K562 (cell line): ENCODE results near the gene KLK5. TPM values are rescaled to one million over a fixed set of nuclear protein-coding genes. Genes with fewer than 3 reads are reported as not detected.

Source experiments
- ATAC-seq: fragments of 200-7000 bp; cut with Tn5 transposase; 3 replicates; pipeline ENCODE4 v1.9.1; 2020; ENCODE audit warnings: moderate library complexity
- BruUV-seq: library from RNA; stranded (reverse); fragments of 400-500 nt; replicated peaks from 2 replicates; lab custom pipeline; 2021; lab: Mats Ljungman, UMichigan
- CTCF ChIA-PET: fragments of 300-600 bp; formaldehyde crosslinking; extraction: SDS; loops from one replicate; lab custom pipeline; 2021; ENCODE audit warnings: low intra/inter-chr PET ratio; lab: Yijun Ruan, JAX
- POLR2A ChIA-PET: fragments of 300-600, 350-650 bp; sonication (Branson Sonifier 250); formaldehyde crosslinking; extraction: SDS; loops from one replicate; lab custom pipeline; 2021; ENCODE audit warnings: antibody characterized with exemption, inconsistent platforms; lab: Yijun Ruan, JAX
- DNase-seq, 4 experiments: peaks; one replicate each; pipeline versions ENCODE4 v3.0.0 to v3.0.0-alpha.2; 2011 to 2018; ENCODE audit warnings: low spot score in 3 of 4, mixed read lengths in 3 of 4; ENCODE audit errors: extremely low read depth in 1 of 4
- FAIRE-seq: peaks from 2 replicates; lab custom pipeline; 2011; peaks lifted over from hg19 to GRCh38; lab: Jason Lieb, UNC
- H2AFZ ChIP-seq: 2 replicates; pipeline ENCODE4 v1.6.0; 2011; ENCODE audit warnings: low read depth, low read length, control low read depth, inconsistent platforms
- H3K27ac ChIP-seq: fragments of 200-600 bp; 3 replicates; pipeline ENCODE4 v1.8.0; 2011; ENCODE audit warnings: low read depth, mild to moderate bottlenecking, control low read depth, inconsistent platforms, low read length, moderate library complexity, mixed read lengths; ENCODE audit errors: extremely low read depth
- H3K27me3 ChIP-seq, 2 experiments: fragments of 300-600 bp in 1 of 2; 2 replicates in 1 of 2; 3 replicates in 1 of 2; pipeline versions ENCODE4 v1.6.0 to v1.8.0; 2011; ENCODE audit warnings: inconsistent platforms in 2 of 2, low read length in 2 of 2, mild to moderate bottlenecking in 1 of 2, mixed read lengths in 1 of 2, moderate library complexity in 1 of 2; ENCODE audit not compliant: control insufficient read depth in 2 of 2, insufficient read depth in 2 of 2
- H3K36me3 ChIP-seq: fragments of 300-600 bp; 3 replicates; pipeline ENCODE4 v1.8.0; 2011; ENCODE audit warnings: mild to moderate bottlenecking, low read length, inconsistent platforms; ENCODE audit not compliant: control insufficient read depth, insufficient read depth
- H3K4me1 ChIP-seq, 2 experiments: fragments of 200-600 bp in 1 of 2; replicated peaks in 1 of 2; 2 replicates in 1 of 2; 3 replicates in 1 of 2; pipeline versions ENCODE4 v1.5.1 to v1.8.0; 2011; ENCODE audit warnings: inconsistent platforms in 2 of 2, low read length in 2 of 2, mild to moderate bottlenecking in 1 of 2, mixed read lengths in 1 of 2, moderate library complexity in 1 of 2; ENCODE audit not compliant: control insufficient read depth in 2 of 2, insufficient read depth in 2 of 2
- H3K4me2 ChIP-seq: 2 replicates; pipeline ENCODE4 v1.6.1; 2011; ENCODE audit warnings: low read length, control low read depth, inconsistent platforms, mixed read lengths; ENCODE audit not compliant: insufficient read depth
- H3K4me3 ChIP-seq: fragments of 200-600 bp; sonication (generic), shearing (Covaris generic); 2 replicates; pipeline ENCODE4 v1.5.1; 2016; ENCODE audit warnings: control low read depth, inconsistent platforms
- H3K79me2 ChIP-seq: fragments of 200-600 bp; 3 replicates; pipeline ENCODE4 v1.8.0; 2011; ENCODE audit warnings: low read length, inconsistent platforms; ENCODE audit not compliant: control insufficient read depth, insufficient read depth
- H3K9ac ChIP-seq, 2 experiments: 2 replicates each; pipeline versions ENCODE4 v1.6.0 to v1.6.1; 2011; ENCODE audit warnings: low read depth in 2 of 2, low read length in 2 of 2, control low read depth in 1 of 2, inconsistent platforms in 1 of 2, mild to moderate bottlenecking in 1 of 2, mixed read lengths in 1 of 2; ENCODE audit not compliant: insufficient read depth in 1 of 2
- H3K9me1 ChIP-seq: one replicate; pipeline ENCODE4 v1.6.0; 2011; ENCODE audit warnings: inconsistent platforms, mild to moderate bottlenecking, low read length, moderate library complexity; ENCODE audit not compliant: control insufficient read depth, insufficient read depth
- H3K9me3 ChIP-seq: replicated peaks from 2 replicates; pipeline ENCODE4 v1.5.1; 2011; ENCODE audit warnings: low read depth, low read length, inconsistent platforms; ENCODE audit not compliant: control insufficient read depth, insufficient read depth
- H4K20me1 ChIP-seq: replicated peaks from 2 replicates; pipeline ENCODE4 v1.6.1; 2011; ENCODE audit warnings: low read length, inconsistent platforms, mixed read lengths; ENCODE audit not compliant: control insufficient read depth, insufficient read depth
- ATF1 ChIP-seq, 2 experiments: fragments of 450-650 bp in 1 of 2; IDR thresholded peaks; 2 replicates each; pipeline ENCODE4 v1.6.1; 2016; ENCODE audit warnings: missing compliant biosample characterization in 1 of 2, missing genetic modification characterization in 1 of 2
- DACH1 ChIP-seq: fragments of 450-650 bp; IDR thresholded peaks from 2 replicates; pipeline ENCODE4 v1.6.1; 2018; ENCODE audit not compliant: partially characterized antibody
- NFRKB ChIP-seq: fragments of 450-650 bp; IDR thresholded peaks from 2 replicates; pipeline ENCODE4 v1.6.1; 2016; ENCODE audit warnings: low read depth
- WGBS: fragments of 100-300 bp; shearing (Covaris generic); methylation state at CpG from one replicate; pipeline ENCODE4 v1.1.6; 2016; ENCODE audit warnings: low coverage, mixed read lengths; ENCODE audit not compliant: insufficient coverage; ENCODE audit errors: missing lambda C conversion rate; 5-methylcytosine and 5-hydroxymethylcytosine counted together
- in situ Hi-C: fragments of 300-500 bp; cut with MboI; formaldehyde crosslinking; loops from 4 replicates; pipeline ENCODE4 v1.15.0; 2018; ENCODE audit warnings: inconsistent platforms, mixed read lengths
- intact Hi-C: fragments of 100-400 bp; cut with micrococcal nuclease; formaldehyde crosslinking; loops from 2 replicates; pipeline ENCODE4 v1.14.2; 2022
- polyA plus RNA-seq, 8 experiments: library from polyadenylated mRNA; depleted of rRNA in 4 of 8; stranded (reverse) in 5 of 8; unstranded in 3 of 8; fragments of >200 nt; fragmentation: Nextera tagmentation in 2 of 8; fragmentation: Illumina TruSeq in 1 of 8; extraction: Ambion mirVana in 2 of 8; extraction: Trizol in 1 of 8; gene quantifications; 2 replicates each; pipeline versions ENCODE4 v1.2.1 to v1.2.3, GENCODE V29; 2011 to 2014; ENCODE audit warnings: inconsistent platforms in 1 of 8, missing spikeins in 1 of 8
- total RNA-seq, 7 experiments: library from RNA; depleted of rRNA in 6 of 7; stranded (reverse); fragments of >200 nt in 6 of 7; fragmentation: Illumina TruSeq in 2 of 7; extraction: Trizol in 2 of 7; gene quantifications; 2 replicates each; pipeline versions ENCODE4 v1.2.1 to v1.2.3, GENCODE V29; 2011 to 2021; ENCODE audit warnings: low replicate concordance in 1 of 7
- TF ChIP-seq, protein P1 (sequence below): fragments of 150-350 bp; conservative IDR thresholded peaks from 2 replicates; pipeline ENCODE4 v1.6.1; 2014; ENCODE audit warnings: low read length
- TF ChIP-seq, protein P2 (sequence below), 2 experiments: IDR thresholded peaks; 2 replicates each; pipeline ENCODE4 v1.6.1; 2011; ENCODE audit warnings: borderline replicate concordance in 1 of 2, control low read depth in 1 of 2, low read depth in 1 of 2, low read length in 1 of 2, mild to moderate bottlenecking in 1 of 2, mixed read lengths in 1 of 2, moderate library complexity in 1 of 2; ENCODE audit not compliant: insufficient read depth in 1 of 2, insufficient read length in 1 of 2, poor library complexity in 1 of 2, severe bottlenecking in 1 of 2; ENCODE audit errors: extremely low read depth in 1 of 2
- TF ChIP-seq, protein P3 (sequence below): fragments of 450-650 bp; IDR thresholded peaks from 2 replicates; pipeline ENCODE4 v1.6.1; 2018; ENCODE audit not compliant: partially characterized antibody

KLK5 gene
- total and polyA plus RNA-seq, 9 of the 15 experiments (the other 6 are each of a cell fraction or from before 2014, with no cell fraction given): not detected

DNA sequence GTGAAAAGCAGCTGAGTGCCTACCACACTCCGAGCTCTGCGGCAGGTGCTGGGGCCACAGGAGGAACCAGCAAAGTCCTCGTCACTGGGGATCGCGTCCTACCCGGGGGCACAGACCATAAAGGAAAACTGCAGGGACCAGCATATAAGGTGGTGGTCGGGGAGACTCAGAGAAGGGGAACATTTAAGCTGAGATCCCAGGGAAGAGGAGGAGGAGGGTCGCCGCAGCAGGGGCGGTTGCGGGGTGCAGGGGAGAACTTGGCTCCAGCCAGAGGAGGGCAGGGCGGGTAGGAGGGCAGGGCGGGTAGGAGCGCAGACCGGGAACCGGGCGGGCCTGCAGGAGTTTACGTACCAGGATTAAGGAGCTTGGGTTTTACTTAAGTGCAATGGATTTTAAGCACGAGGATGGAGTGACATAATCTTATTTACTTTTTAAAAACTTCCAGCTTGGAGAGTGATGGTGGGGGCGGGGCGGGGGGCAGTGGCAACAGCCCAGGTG, 40.7 kb downstream of the KLK5 start:
- ATAC-seq (no peak), FAIRE-seq (no peak), DNase-seq (no peak)
- Histone ChIP-seq H3K27me3 (peaks cover 27 to 58% of the 10 kb centered on the region in 2 experiments), H3K79me2 (no peaks in the 10 kb centered on the region), H3K36me3 (no peaks in the 10 kb centered on the region), H3K9me1 (no peaks in the 10 kb centered on the region), H4K20me1 (peaks cover 3% of the 10 kb centered on the region; the same call in 1 of the 2 replicates), H3K4me1 (peaks cover 0 to 28% of the 10 kb centered on the region in 2 experiments; a peak in 3 of 5 replicates), H3K4me3 (no peak overlapping the region), H3K9me3 (no peaks in the 10 kb centered on the region), H2AFZ (no peak overlapping the region), H3K27ac (no peak overlapping the region), H3K4me2 (no peak overlapping the region), H3K9ac (no peak overlapping the region)
- no TSS peak for BruUV-seq
- WGBS: under 1% methylated on average over 19 of the region's 21 CpGs
- in situ Hi-C loops: loop anchor here (10.0 kb wide), 1 partner anchor 377 kb away; no protein-coding TSS in a partner anchor
- CTCF ChIA-PET: no interaction called here
- intact Hi-C loops: no loop called here
- TF ChIP-seq DACH1 (no peak), NFRKB (no peak), ATF1 (CRISPR knock-in tag; IDR thresholded peaks at IDR 0.05) (no peak), ATF1 (tag; IDR thresholded peaks at IDR 0.05) (no peak)
- TF ChIP-seq, protein P1, sequence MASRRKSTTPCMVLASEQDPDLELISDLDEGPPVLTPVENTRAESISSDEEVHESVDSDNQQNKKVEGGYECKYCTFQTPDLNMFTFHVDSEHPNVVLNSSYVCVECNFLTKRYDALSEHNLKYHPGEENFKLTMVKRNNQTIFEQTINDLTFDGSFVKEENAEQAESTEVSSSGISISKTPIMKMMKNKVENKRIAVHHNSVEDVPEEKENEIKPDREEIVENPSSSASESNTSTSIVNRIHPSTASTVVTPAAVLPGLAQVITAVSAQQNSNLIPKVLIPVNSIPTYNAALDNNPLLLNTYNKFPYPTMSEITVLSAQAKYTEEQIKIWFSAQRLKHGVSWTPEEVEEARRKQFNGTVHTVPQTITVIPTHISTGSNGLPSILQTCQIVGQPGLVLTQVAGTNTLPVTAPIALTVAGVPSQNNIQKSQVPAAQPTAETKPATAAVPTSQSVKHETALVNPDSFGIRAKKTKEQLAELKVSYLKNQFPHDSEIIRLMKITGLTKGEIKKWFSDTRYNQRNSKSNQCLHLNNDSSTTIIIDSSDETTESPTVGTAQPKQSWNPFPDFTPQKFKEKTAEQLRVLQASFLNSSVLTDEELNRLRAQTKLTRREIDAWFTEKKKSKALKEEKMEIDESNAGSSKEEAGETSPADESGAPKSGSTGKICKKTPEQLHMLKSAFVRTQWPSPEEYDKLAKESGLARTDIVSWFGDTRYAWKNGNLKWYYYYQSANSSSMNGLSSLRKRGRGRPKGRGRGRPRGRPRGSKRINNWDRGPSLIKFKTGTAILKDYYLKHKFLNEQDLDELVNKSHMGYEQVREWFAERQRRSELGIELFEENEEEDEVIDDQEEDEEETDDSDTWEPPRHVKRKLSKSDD: no peak
- TF ChIP-seq, protein P2, sequence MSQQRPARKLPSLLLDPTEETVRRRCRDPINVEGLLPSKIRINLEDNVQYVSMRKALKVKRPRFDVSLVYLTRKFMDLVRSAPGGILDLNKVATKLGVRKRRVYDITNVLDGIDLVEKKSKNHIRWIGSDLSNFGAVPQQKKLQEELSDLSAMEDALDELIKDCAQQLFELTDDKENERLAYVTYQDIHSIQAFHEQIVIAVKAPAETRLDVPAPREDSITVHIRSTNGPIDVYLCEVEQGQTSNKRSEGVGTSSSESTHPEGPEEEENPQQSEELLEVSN (IDR thresholded peaks at IDR 0.05; ENCODE audit: borderline replicate concordance in 1 of 2, extremely low read depth in 1 of 2, insufficient read depth in 1 of 2, insufficient read length in 1 of 2, low read depth in 1 of 2, low read length in 1 of 2, poor library complexity in 1 of 2, severe bottlenecking in 1 of 2): no peak
- TF ChIP-seq, protein P3, sequence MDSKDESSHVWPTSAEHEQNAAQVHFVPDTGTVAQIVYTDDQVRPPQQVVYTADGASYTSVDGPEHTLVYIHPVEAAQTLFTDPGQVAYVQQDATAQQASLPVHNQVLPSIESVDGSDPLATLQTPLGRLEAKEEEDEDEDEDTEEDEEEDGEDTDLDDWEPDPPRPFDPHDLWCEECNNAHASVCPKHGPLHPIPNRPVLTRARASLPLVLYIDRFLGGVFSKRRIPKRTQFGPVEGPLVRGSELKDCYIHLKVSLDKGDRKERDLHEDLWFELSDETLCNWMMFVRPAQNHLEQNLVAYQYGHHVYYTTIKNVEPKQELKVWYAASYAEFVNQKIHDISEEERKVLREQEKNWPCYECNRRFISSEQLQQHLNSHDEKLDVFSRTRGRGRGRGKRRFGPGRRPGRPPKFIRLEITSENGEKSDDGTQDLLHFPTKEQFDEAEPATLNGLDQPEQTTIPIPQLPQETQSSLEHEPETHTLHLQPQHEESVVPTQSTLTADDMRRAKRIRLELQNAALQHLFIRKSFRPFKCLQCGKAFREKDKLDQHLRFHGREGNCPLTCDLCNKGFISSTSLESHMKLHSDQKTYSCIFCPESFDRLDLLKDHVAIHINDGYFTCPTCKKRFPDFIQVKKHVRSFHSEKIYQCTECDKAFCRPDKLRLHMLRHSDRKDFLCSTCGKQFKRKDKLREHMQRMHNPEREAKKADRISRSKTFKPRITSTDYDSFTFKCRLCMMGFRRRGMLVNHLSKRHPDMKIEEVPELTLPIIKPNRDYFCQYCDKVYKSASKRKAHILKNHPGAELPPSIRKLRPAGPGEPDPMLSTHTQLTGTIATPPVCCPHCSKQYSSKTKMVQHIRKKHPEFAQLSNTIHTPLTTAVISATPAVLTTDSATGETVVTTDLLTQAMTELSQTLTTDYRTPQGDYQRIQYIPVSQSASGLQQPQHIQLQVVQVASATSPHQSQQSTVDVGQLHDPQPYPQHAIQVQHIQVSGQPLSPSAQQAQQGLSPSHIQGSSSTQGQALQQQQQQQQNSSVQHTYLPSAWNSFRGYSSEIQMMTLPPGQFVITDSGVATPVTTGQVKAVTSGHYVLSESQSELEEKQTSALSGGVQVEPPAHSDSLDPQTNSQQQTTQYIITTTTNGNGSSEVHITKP: no peak
- POLR2A ChIA-PET: interaction anchor here (0.6 to 1.8 kb wide), 6 partner anchors 10 to 180 kb away, joined by 3 to 5 read pairs (median 3); no protein-coding TSS in a partner anchor
